Breast epithelium (tissue), 3 donors: ENCODE results near the gene AP1S3.

Source experiments
- CTCF ChIP-seq, 3 donors: fragments of 450-650 bp; IDR thresholded peaks; one replicate each; pipeline ENCODE4 v1.5.1; 2016 to 2017; ENCODE audit warnings: antibody characterized with exemption in 3 of 3, mild to moderate bottlenecking in 3 of 3, moderate library complexity in 3 of 3
- POLR2A ChIP-seq: fragments of 450-650 bp; IDR thresholded peaks from one replicate; pipeline ENCODE4 v1.6.1; 2016; ENCODE audit warnings: antibody characterized with exemption, mild to moderate bottlenecking, moderate library complexity
- POLR2AphosphoS5 ChIP-seq, 3 donors: sonication (generic); formaldehyde crosslinking; IDR thresholded peaks; one replicate each; pipeline ENCODE4 v1.6.1; 2017; ENCODE audit warnings: antibody characterized with exemption in 3 of 3

- TF ChIP-seq CTCF (IDR thresholded peaks at IDR 0.05) (no peak), POLR2A (no peak), POLR2AphosphoS5 (IDR thresholded peaks at IDR 0.05) (no peak)
Measured at GRCh38 chr2:223746611-223747010, 90.8 kb downstream of the AP1S3 start.
